Activated naive CD8-positive, alpha-beta T cell treated with anti-CD3 and anti-CD28 coated beads, Interleukin-2, amount 10 ng/mL, durations not matched to agents 7 days and 5 days (primary cell): ENCODE measurements around the gene ALG12. TPM values are rescaled to one million over a fixed set of nuclear protein-coding genes. Genes with fewer than 3 reads are reported as not detected.
"Not testable (repeated sequence)": the region's sequence is repeated elsewhere in the genome, so short reads cannot be mapped to it uniquely, and the experiment has no call there.

Experiments used
- ATAC-seq: fragments of 150-1000 bp; cut with Tn5 transposase; one replicate; pipeline ENCODE4 v1.10.0; 2021; ENCODE audit warnings: low read depth, moderate library complexity
- POLR2A ChIA-PET: fragments of 350-600 bp; sonication (Branson Sonifier 250); formaldehyde crosslinking; loops from one replicate; lab custom pipeline; 2021; ENCODE audit warnings: antibody characterized with exemption; lab: Charles Lee
- DNase-seq: peaks from one replicate; pipeline ENCODE4 v3.0.0; 2021
- H3K27ac Mint-ChIP-seq: one replicate; pipeline ENCODE4 v1.8.0; 2022; ENCODE audit warnings: mild to moderate bottlenecking, mixed read lengths
- H3K27me3 Mint-ChIP-seq: one replicate; pipeline ENCODE4 v1.8.0; 2022; ENCODE audit warnings: mild to moderate bottlenecking, moderate library complexity, mixed read lengths
- H3K36me3 Mint-ChIP-seq: one replicate; pipeline ENCODE4 v1.8.0; 2021; ENCODE audit warnings: mild to moderate bottlenecking, mixed read lengths
- H3K4me1 Mint-ChIP-seq: one replicate; pipeline ENCODE4 v1.8.0; 2021; ENCODE audit warnings: mixed read lengths
- H3K4me3 Mint-ChIP-seq: one replicate; pipeline ENCODE4 v1.8.0; 2022; ENCODE audit warnings: mild to moderate bottlenecking, moderate library complexity, mixed read lengths
- H3K9me3 Mint-ChIP-seq: one replicate; pipeline ENCODE4 v1.8.0; 2021; ENCODE audit warnings: mixed read lengths
- total RNA-seq, 2 experiments: library from RNA; stranded (reverse); gene quantifications; one replicate each; pipeline ENCODE4 v1.2.3, GENCODE V29; 2021

The ALG12 gene
- total RNA-seq, 2 experiments from 2014 or later = 18.0 to 20.2 TPM

DNA sequence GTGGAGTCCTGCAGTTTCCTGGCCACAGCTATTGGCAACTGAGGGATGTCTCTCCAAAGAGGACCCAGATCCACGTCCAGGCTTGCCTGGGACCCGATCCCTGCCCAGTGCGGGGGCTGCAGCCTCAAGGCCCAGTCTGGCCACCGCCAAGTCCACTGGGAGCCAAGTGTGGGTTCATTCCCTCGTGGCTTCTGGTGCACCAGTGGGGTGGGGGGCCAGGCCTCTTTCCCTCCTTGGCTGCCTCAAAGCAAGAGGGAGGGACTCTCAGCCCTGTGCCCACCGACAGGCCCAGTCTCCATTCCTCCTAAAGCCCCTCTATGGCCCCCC lies 29.0 kb upstream of the ALG12 start:
- DNase-seq (no peak), ATAC-seq (no peak)
- Mint-ChIP-seq H3K9me3 (no peaks in the 10 kb centered on the region), H3K27ac (no peak overlapping the region), H3K4me1 (peaks cover 3% of the 10 kb centered on the region), H3K27me3 (no peaks in the 10 kb centered on the region), H3K4me3 (no peak overlapping the region), H3K36me3 (no peaks in the 10 kb centered on the region)
- POLR2A ChIA-PET = interaction anchor here (1.3 to 2.8 kb wide), 3 partner anchors 9 to 13 kb away, joined by 3 to 11 read pairs (median 11); partner anchors contain the start of gene PIM3

DNA sequence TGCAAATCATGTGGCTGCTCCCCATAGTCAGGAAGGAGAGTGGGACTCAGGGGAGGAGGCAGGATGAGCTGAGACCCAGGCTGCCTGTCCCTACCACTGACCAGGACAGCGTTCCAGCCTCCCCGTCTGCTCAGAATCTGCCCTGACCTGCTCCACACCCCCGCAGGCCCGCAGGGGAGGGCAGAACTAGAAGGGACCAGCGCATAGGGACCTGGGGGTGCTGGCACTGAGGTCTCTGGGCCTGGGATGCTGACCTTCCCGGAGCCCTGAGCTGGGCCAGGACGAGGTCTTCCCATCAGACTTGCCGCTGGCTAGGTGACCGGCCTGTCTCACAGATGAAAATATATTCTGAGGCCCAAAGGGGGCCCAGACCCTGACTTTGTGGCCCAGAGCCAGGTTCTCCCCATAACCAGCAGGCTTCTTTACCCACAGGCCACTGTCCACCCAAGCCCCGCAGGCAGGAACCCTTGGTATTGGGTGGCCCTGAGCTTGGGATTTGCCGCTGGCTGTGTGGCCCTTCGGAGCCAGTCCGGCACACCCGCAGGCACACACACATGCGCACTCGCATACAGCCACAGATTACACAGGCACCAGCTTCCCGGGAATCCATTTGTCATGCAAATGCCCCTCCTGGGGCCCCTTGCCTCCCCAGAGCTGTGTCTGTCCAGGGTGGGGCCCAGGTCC lies 28.5 kb upstream of the ALG12 start:
- Mint-ChIP-seq H3K27ac (peak overlapping the region; percentile 82), H3K36me3 (no peaks in the 10 kb centered on the region), H3K4me1 (peaks cover 3% of the 10 kb centered on the region), H3K27me3 (no peaks in the 10 kb centered on the region), H3K4me3 (no peak overlapping the region), H3K9me3 (no peaks in the 10 kb centered on the region)
- no peak for DNase-seq
- no peak for ATAC-seq
- POLR2A ChIA-PET = interaction anchor here (0.6 to 2.8 kb wide), 5 partner anchors 9 to 134 kb away, joined by 3 to 11 read pairs (median 4); partner anchors contain the start of gene PIM3

DNA sequence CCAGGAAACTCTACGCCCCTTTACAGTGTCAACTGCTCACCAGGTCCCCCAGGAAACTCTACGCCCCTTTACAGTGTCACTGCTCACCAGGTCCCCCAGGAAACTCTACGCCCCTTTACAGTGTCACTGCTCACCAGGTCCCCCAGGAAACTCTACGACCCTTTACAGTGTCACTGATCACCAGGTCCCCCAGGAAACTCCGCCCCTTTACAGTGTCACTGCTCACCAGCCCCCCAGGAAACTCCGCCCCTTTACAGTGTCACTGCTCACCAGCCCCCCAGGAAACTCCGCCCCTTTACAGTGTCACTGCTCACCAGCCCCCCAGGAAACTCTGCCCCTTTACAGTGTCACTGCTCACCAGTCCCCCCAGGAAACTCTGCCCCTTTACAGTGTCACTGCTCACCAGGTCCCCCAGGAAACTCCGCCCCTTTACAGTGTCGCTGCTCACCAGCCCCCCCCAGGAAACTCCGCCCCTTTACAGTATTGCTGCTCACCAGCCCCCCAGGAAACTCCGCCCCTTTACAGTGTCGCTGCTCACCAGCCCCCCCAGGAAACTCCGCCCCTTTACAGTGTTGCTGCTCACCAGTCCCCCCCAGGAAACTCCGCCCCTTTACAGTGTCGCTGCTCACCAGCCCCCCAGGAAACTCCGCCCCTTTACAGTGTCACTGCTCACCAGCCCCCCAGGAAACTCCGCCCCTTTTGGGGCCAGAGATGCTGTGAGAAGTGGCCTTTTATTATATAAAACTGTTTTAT lies 27.0 kb upstream of the ALG12 start:
- not testable (repeated sequence) for H3K36me3 Mint-ChIP-seq, H3K4me1 Mint-ChIP-seq, H3K27me3 Mint-ChIP-seq, H3K9me3 Mint-ChIP-seq, ATAC-seq, DNase-seq
- H3K4me3 Mint-ChIP-seq = peak overlapping the region; percentile 44
- POLR2A ChIA-PET = interaction anchor here (2.6 to 2.8 kb wide), 2 partner anchors 9 to 15 kb away, joined by 11 read pairs; partner anchors contain the start of gene PIM3
- peak overlapping the region; percentile 82 for H3K27ac Mint-ChIP-seq

DNA sequence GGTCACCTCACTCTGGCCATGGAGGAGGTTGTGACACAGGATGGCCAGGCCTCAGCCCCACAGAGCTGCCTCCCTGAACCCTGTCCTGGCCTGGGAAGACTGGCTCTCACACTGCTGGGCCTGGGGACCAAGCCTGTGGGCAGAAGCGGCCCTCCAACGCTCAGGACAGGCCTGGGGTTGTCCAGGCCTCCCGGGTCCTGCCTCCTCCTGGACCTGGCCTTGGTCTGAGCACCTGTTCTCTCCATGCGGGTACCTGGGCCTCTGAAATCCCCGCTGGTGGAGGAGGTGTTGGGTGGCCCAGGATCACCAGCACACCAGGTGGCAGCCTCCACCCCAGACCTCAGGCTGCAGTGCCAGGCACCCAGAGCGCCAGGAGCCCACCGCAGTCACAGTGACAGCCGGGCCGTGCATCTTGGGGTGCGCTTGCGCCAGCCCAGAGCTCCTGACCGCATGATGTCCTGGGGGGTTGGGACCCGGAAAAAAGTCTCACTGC lies 26.2 kb upstream of the ALG12 start:
- POLR2A ChIA-PET = no interaction called here
- H3K27me3 Mint-ChIP-seq = no peaks in the 10 kb centered on the region
- peaks cover 3% of the 10 kb centered on the region for H3K36me3 Mint-ChIP-seq
- H3K27ac Mint-ChIP-seq = peak overlapping the region; percentile 82
- DNase-seq (no peak), ATAC-seq (peak; percentile 12)
- H3K4me1 Mint-ChIP-seq = peaks cover 3% of the 10 kb centered on the region
- peak overlapping the region; percentile 39 for H3K4me3 Mint-ChIP-seq
- peaks cover 3% of the 10 kb centered on the region for H3K9me3 Mint-ChIP-seq

DNA sequence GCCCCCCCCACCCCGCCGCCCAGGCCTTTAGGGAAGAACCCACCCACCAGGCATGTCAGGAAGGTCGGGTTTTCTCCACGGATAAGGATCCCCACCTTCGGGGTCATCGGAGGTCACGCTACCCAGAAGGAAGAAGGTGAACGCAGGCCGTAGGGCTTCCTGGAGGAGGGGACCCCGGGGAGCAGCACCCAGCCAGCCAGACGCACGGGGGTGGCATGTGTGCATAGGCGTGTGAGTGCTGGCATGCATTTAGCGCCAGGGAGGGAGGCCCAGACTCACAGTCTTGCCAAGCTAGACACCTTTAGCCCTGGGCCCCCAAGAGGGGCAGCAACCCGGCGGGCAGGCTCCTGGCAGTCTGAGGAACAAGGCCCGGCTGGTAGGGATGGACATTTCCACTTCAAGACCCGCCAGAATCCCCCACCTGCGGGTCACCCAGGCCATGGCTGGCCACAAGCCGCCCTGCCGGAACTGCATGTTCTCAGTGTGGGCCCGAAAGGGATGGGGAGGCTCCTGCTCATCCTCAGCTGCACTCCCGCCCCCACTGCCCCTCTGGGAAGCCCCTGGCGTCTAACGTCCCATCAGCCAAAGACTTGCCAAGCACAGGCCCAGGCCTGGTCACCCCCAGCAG lies 25.6 kb upstream of the ALG12 start:
- H3K4me3 Mint-ChIP-seq = no peak overlapping the region
- peaks cover 3% of the 10 kb centered on the region for H3K4me1 Mint-ChIP-seq
- ATAC-seq (no peak), DNase-seq (no peak)
- POLR2A ChIA-PET = no interaction called here
- peak overlapping the region; percentile 42 for H3K27ac Mint-ChIP-seq
- H3K27me3 Mint-ChIP-seq = no peaks in the 10 kb centered on the region
- peaks cover 3% of the 10 kb centered on the region for H3K36me3 Mint-ChIP-seq
- H3K9me3 Mint-ChIP-seq = peaks cover 3% of the 10 kb centered on the region

DNA sequence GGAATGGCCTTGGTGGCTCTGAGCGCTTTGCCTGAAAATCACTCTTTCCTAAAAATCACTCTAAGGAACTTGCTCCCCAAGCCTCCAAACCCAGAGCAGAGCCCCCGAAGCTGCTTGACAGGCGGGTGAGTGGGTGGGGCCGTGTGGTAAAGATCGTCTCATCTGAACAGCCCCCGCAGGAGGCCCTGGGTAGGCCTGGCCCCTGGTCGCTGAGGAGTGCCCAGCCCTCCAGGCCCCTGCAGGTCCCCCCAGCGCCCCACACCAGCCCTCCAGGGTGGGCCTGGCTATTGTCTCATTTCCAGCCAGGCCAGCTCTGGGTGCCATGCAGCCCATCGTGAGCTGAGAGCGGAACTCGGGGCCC lies 25.1 kb upstream of the ALG12 start:
- no peak for ATAC-seq
- Mint-ChIP-seq H3K4me1 (peaks cover 3% of the 10 kb centered on the region), H3K27me3 (no peaks in the 10 kb centered on the region), H3K4me3 (no peak overlapping the region), H3K27ac (peak overlapping the region; percentile 16), H3K36me3 (peaks cover 3% of the 10 kb centered on the region), H3K9me3 (peaks cover 3% of the 10 kb centered on the region)
- no peak for DNase-seq
- POLR2A ChIA-PET = no interaction called here

DNA sequence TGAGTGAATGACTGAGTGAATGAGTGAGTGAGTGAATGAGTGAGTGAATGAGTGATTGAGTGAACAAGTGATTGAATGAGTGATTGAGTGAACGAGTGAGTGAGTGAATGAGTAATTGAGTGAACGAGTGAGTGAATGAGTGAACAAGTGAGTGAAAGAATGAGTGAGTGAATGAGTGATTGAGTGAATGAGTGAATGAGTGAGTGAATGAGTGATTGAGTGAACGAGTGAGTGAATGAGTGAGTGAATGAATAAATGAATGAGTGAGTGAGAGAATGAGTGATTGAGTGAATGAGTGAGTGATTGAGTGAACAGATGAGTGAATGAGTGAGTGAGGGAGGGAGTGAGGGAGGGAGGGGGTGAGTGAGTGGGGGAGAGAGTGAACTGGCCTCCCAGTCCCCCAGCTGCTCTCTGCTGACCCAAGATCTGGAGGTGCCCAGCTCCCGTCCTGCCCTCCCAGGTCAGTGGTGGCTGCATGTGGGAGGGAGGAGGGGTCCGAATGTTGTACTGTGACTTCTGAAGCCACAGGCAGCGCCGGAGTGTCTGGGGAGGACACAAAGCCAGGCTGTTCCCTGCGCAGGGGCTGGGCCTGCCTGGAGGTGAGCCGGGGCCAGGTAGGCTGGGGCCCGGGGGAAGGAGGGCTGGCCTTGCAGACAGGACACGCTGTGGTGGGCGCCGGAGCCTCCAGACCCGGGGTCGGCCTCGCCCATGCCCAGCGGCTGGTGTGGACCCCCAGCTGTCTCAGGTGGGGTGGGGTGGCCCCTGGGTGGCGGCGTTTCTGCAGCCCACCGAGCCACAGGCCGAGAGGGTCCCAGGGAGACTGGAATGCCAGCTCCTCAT lies 24.5 kb upstream of the ALG12 start:
- peak; percentile 9 for ATAC-seq
- H3K27me3 Mint-ChIP-seq = no peaks in the 10 kb centered on the region
- no peak for DNase-seq
- H3K4me3 Mint-ChIP-seq = no peak overlapping the region
- H3K27ac Mint-ChIP-seq = no peak overlapping the region
- peaks cover 3% of the 10 kb centered on the region for H3K4me1 Mint-ChIP-seq
- peaks cover 3% of the 10 kb centered on the region for H3K9me3 Mint-ChIP-seq
- POLR2A ChIA-PET = no interaction called here
- H3K36me3 Mint-ChIP-seq = peaks cover 3% of the 10 kb centered on the region

DNA sequence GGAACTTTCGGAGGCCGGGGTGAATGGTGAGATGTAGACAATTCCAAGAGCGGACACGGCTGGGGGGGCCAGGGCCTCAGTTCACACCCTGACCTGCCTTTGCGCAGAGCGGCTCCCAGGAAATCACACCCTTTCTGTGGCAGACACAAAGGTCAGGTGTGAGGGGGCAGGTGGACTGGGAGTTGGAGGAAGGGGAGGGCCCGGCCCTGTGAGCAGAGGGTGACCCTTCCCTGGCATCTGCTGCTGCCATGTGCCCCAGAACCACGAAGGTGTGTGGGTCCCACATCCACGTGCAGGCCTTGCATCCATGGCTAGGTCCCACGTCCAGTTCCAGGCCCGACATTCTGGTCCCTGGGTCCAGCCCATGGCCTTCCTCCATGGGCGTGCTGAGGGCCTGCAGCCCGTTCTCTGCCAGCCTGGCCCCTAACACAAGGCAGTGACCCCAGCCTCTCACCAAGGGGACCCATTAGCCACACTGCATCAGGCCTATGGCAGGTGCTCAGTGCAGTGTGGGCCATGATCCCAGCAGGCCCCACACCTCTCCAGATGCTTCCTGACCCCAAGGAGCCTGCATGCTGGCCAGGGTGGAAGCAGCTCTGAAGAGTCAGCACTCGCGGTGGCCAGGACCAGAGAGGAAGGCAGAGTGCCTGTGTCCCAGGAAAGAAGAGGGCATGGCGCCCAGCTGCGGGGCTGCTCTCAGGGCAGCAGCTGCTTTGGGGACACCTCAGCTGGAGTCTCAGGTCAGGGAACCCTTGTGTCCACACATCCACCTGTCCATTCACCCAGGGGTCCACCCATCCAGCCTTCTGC lies 23.5 kb upstream of the ALG12 start:
- DNase-seq (no peak), ATAC-seq (no peak)
- Mint-ChIP-seq H3K4me3 (no peak overlapping the region), H3K9me3 (peaks cover 3% of the 10 kb centered on the region), H3K27ac (no peak overlapping the region), H3K27me3 (no peaks in the 10 kb centered on the region), H3K4me1 (peaks cover 4% of the 10 kb centered on the region), H3K36me3 (peaks cover 3% of the 10 kb centered on the region)
- POLR2A ChIA-PET = no interaction called here

DNA sequence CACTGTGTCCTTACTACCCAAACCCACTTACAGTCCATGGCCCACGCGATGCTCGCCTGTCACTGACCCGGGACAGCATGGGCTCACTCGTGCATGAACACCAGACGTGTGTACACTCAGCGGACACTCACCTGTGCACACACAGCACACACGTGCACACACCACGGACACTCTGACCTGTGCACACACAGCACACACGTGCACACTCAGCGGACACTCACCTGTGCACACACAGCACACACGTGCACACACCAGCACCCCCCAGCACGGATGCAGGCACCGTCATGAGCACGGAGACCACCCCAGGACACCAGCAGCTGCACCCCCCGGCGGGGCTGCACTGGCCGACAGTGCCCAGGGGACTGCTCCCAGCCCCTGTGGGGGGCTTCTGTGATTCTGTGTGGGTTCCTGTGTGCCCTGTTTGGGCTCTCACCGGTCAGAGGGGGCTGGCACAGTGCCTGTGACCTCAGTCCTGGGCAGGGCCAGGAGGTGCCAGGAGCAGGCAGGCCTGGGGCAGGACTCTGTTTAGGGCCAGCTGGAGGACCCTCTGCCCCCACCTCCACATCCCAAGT lies 20.4 kb upstream of the ALG12 start:
- ATAC-seq = no peak
- no peak overlapping the region for H3K4me3 Mint-ChIP-seq
- peaks cover 3% of the 10 kb centered on the region for H3K4me1 Mint-ChIP-seq
- H3K27ac Mint-ChIP-seq = no peak overlapping the region
- H3K9me3 Mint-ChIP-seq = peaks cover 3% of the 10 kb centered on the region
- H3K36me3 Mint-ChIP-seq = peaks cover 3% of the 10 kb centered on the region
- DNase-seq = no peak
- POLR2A ChIA-PET = interaction anchor here (1.1 kb wide), 1 partner anchor 21 kb away, joined by 4 read pairs; no protein-coding TSS in a partner anchor
- H3K27me3 Mint-ChIP-seq = no peaks in the 10 kb centered on the region

DNA sequence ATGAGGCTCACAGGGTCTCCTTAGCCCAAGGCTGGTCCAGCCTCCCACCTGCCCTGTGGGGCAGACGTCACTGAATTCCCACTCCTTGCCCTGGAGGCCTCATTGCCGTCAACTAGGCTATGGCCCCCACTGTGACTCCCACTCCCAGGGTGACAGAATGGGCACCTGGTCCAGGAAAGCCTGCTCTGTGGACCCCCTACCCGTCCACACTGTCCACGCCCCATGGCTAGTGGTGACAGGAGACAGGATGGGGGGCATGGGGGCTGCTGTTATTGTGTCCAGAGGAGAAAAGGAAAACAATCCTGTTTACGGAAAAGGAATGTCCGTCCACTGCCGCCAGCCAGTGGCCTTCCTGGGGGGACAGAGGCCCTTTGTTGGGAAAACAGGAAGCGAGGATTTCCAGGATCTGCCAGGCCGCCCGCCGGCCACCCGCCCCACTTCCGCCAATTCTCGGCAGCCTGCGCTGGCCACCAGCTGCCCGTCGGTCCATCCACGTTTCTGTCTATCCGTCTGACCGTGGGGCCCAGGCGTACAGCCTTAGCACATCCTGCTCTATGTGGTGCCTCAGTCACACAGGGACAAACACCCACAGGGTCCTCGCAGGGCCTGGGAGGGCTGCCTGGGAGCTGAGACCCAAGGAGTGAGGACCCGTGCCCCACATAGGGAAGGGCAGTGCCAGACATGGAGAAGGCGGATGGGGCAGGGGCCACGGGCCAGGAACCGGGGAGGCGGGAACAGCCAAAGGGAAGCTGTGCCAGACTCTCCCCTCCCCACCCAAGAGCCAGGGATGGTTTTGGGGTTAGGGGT lies 19.7 kb upstream of the ALG12 start:
- peaks cover 7% of the 10 kb centered on the region for H3K4me1 Mint-ChIP-seq
- no peak for ATAC-seq
- H3K27me3 Mint-ChIP-seq = no peaks in the 10 kb centered on the region
- no peak for DNase-seq
- H3K27ac Mint-ChIP-seq = no peak overlapping the region
- no peak overlapping the region for H3K4me3 Mint-ChIP-seq
- peaks cover 3% of the 10 kb centered on the region for H3K36me3 Mint-ChIP-seq
- peaks cover 3% of the 10 kb centered on the region for H3K9me3 Mint-ChIP-seq
- POLR2A ChIA-PET = no interaction called here

DNA sequence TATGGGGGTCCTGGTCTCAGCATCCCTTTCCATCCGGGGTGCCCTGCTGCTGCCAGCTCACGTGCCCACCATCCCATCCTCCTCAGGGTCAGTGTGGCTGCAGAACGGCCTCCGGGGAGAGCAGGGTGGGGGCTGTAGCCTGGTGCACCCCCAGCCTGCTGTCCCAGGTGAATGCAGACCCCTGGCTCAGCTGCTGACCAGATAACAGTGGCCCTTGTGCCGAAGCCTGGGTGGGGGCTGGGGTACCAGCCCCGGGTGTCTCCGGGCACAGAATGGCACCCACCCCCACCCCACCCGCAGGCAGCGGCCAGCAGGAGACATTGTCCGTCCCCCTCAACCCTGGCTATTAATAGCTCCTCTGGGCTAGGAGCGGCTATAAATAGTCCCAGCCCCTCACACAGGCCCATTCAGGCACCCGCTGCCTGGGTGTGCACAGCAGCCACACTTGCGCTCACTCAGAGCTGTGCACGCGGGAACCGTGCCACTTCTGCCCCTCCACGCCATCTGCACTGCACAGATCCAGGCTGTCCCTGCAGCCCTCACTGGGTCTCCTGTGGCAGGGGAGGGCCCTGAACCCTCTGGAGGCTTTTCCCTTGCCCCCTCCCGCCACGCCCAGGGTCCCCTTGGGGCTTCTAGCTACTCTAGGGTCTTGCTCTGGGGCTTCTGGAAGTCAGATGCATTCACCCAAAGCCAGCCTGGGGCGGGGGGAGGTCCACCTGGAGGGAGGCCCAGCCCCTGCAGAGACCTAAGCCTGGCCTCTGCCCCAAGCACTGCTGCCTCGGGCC lies 18.9 kb upstream of the ALG12 start:
- H3K27me3 Mint-ChIP-seq = no peaks in the 10 kb centered on the region
- H3K27ac Mint-ChIP-seq = peak overlapping the region; percentile 86
- peaks cover 3% of the 10 kb centered on the region for H3K36me3 Mint-ChIP-seq
- H3K9me3 Mint-ChIP-seq = peaks cover 3% of the 10 kb centered on the region
- peaks cover 9% of the 10 kb centered on the region for H3K4me1 Mint-ChIP-seq
- POLR2A ChIA-PET = interaction anchor here (1.0 to 2.6 kb wide), 9 partner anchors 9 to 314 kb away, joined by 3 to 50 read pairs (median 4); partner anchors contain the start of genes HDAC10 and PIM3
- ATAC-seq = no peak
- DNase-seq = no peak
- peak overlapping the region; percentile 68 for H3K4me3 Mint-ChIP-seq
